ENCODE measurements around the gene MAN2B2. TPM values are rescaled to one million over a fixed set of nuclear protein-coding genes. Genes with fewer than 3 reads are reported as not detected.

MAN2B2 gene
- total RNA-seq, 2 donors from 2014 or later: 22.4 to 28.3 TPM

DNA sequence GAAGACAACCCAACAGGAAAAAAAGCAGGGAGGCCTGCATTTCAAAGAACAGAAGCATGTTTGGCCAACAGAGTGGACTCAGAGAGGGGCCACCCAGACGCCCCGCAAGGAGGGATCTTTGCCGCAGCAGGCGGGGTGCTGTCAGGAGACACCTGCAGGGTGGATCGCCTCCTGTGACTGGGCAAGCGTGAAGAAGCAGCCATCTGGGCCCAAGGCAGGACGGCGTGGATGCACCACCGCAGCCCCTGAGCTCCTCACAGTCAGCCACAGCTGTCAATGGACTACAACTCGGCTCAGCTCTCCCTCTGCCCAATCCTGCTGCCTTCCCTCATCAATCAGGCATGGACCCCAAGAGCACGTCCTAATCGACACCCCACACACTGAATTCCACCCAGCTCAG lies 32.0 kb upstream of the MAN2B2 start:
- Histone ChIP-seq H3K36me3 (replicated peaks in 1 of 2; ENCODE audit: insufficient read depth in 1 of 2, low read depth in 2 of 2) (no peaks in the 10 kb centered on the region), H3K27me3 (peaks cover 0 to 10% of the 10 kb centered on the region in 2 donors), H3K4me3 (no peak overlapping the region), H3K27ac (no peak overlapping the region), H3K4me1 (no peaks in the 10 kb centered on the region), H3K9me3 (peaks cover 0 to 9% (median 0%) of the 10 kb centered on the region in 3 donors)
- 62 to 82% methylated on average over 3 to 12 of the region's 12 CpGs for WGBS, 2 donors
- no peak for TF ChIP-seq POLR2A (IDR thresholded peaks at IDR 0.05)
- TF ChIP-seq, protein P1, sequence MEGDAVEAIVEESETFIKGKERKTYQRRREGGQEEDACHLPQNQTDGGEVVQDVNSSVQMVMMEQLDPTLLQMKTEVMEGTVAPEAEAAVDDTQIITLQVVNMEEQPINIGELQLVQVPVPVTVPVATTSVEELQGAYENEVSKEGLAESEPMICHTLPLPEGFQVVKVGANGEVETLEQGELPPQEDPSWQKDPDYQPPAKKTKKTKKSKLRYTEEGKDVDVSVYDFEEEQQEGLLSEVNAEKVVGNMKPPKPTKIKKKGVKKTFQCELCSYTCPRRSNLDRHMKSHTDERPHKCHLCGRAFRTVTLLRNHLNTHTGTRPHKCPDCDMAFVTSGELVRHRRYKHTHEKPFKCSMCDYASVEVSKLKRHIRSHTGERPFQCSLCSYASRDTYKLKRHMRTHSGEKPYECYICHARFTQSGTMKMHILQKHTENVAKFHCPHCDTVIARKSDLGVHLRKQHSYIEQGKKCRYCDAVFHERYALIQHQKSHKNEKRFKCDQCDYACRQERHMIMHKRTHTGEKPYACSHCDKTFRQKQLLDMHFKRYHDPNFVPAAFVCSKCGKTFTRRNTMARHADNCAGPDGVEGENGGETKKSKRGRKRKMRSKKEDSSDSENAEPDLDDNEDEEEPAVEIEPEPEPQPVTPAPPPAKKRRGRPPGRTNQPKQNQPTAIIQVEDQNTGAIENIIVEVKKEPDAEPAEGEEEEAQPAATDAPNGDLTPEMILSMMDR (IDR thresholded peaks at IDR 0.05): no peak
- ATAC-seq (no peak), DNase-seq (no peak)
- intact Hi-C loops (cut with DNase I): no loop called here

DNA sequence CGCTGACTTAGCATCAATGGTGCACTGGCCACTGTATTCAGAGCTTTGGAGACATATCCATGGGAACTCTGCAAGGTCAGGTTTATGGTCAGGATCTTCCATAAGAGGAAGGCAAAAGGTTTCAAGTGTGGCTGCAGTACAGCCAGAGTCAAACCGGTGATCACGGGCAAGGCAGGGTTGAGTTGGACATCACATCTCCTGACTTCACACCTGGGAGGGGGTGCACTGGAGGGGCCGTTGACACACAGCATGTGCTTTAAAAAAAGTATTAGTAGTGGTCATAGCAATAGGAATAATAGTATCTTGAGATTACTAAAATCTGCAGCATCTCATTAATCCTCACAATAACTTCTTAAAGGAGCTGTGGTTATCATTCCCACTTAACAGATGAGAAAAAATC lies 28.9 kb upstream of the MAN2B2 start:
- intact Hi-C loops (cut with DNase I): no loop called here

DNA sequence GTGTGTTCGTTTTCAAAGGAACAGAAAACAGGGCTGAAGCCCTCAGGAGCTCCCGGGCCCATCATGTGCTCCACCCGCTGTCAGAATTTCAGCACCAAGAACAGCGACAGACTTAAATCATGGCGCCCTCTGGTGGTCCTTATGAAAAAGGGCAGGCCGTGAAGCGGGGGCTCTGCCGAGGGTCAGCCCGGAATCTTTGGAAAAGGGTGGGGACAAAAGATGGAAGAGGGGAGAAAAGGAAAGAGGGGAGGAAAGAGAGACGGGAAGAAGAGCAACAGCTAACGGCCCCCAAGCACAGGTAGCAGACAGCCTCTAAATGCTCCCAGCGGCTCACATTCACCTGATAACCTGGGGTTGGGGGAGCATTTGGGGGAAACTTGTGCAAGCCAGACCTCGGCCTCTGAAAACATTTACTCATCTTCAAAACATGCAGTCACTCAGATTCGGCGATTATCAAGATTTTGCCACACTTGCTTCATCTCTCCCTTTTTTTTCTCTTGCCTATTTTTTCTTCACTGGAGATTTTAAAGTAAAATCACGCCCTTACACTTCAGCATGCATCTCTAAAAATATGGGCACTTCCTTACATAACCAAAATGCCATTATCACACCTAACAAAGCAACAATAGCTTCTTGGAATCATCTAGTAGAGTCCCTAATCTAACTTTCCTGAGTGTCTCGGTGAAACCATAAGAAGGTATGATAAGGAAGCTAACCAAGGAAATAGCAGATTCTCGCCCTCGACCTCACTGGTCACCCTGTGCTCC lies 28.1 kb upstream of the MAN2B2 start:
- Histone ChIP-seq H3K4me1 (no peaks in the 10 kb centered on the region), H3K27ac (no peak overlapping the region), H3K9me3 (peaks cover 0 to 8% (median 0%) of the 10 kb centered on the region in 3 donors), H3K27me3 (no peaks in the 10 kb centered on the region), H3K36me3 (replicated peaks in 1 of 2; ENCODE audit: insufficient read depth in 1 of 2, low read depth in 2 of 2) (no peaks in the 10 kb centered on the region), H3K4me3 (no peak overlapping the region)
- WGBS, 2 donors: 16 to 18% methylated on average over 19 of the region's 19 CpGs
- intact Hi-C loops (cut with DNase I): no loop called here
- DNase-seq: peak; percentile 37 to 49 (median 42)
- ATAC-seq: peak; percentile 53
- TF ChIP-seq, protein P1 (IDR thresholded peaks at IDR 0.05): peak; percentile 51 to 81 (median 81)
- no peak for TF ChIP-seq POLR2A (IDR thresholded peaks at IDR 0.05)

More for the DNA sequence above, 28.9 kb upstream of the MAN2B2 start:
- Histone ChIP-seq H3K27me3 (no peaks in the 10 kb centered on the region), H3K4me3 (no peak overlapping the region), H3K36me3 (replicated peaks in 1 of 2; ENCODE audit: insufficient read depth in 1 of 2, low read depth in 2 of 2) (no peaks in the 10 kb centered on the region), H3K4me1 (no peaks in the 10 kb centered on the region), H3K27ac (no peak overlapping the region), H3K9me3 (peaks cover 0 to 2% (median 0%) of the 10 kb centered on the region in 3 donors)
- DNase-seq: no peak
- TF ChIP-seq, protein P1 (IDR thresholded peaks at IDR 0.05): no peak
- TF ChIP-seq POLR2A (IDR thresholded peaks at IDR 0.05): no peak
- no peak for ATAC-seq
- 68 to 70% methylated on average over 4 of the region's 4 CpGs for WGBS, 2 donors

DNA sequence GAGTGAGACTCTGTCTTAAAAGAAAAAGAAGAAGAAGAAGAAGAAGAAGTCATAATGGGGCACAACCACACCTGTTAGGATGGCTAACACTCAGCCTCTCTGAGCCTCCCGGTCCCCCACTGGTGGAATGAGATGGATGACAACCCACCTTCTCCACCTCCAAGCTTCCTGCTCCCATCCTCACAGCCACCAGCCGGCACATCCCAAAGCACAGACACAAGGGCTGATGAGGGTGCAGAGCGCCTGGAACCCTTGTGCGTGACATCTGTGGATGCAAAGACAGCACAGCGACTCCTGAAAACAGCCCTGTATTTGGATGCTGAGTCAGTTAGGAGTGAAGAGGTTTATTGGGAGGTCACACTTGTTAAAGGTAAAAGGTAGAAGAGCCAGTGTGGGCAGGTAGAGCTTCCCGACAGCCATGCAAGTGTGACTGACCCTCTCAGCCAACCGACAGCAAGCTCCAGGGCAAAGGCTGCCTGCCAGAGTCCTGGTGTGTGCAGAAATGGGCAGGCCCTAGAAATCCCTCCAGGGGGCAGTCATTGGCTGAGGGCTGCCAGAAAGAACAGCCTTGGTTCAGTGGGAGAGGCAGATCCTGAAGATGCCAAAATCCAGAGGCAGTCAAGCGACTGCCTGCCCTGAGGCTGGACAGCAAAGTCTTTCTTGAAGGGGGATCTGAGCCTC lies 26.6 kb upstream of the MAN2B2 start:
- no peaks in the 10 kb centered on the region for H3K36me3 ChIP-seq (replicated peaks in 1 of 2; ENCODE audit: insufficient read depth in 1 of 2, low read depth in 2 of 2)
- no peak overlapping the region for H3K4me3 ChIP-seq
- no peak overlapping the region for H3K27ac ChIP-seq
- intact Hi-C loops (cut with DNase I): no loop called here
- no peaks in the 10 kb centered on the region for H3K27me3 ChIP-seq
- no peaks in the 10 kb centered on the region for H3K4me1 ChIP-seq
- ATAC-seq: no peak
- H3K9me3 ChIP-seq: peaks cover 0 to 8% (median 0%) of the 10 kb centered on the region in 3 donors
- DNase-seq: peak in 1 of 4 donors; percentile 12
- WGBS, 2 donors: 65 to 66% methylated on average over 7 to 8 of the region's 8 CpGs
- TF ChIP-seq, protein P1 (IDR thresholded peaks at IDR 0.05): no peak
- TF ChIP-seq POLR2A (IDR thresholded peaks at IDR 0.05): no peak
